Dendritic cell treated with granulocyte-macrophage colony-stimulating factor and Interleukin-4, amounts not matched to agents 40 ng/mL and 50 ng/mL, for 4 days (primary cell): ENCODE data around the gene NUP62.

Source experiments
- H3K27ac Mint-ChIP-seq: one replicate; pipeline ENCODE4 v1.8.0; 2022; ENCODE audit warnings: mild to moderate bottlenecking, mixed read lengths
- H3K27me3 Mint-ChIP-seq: one replicate; pipeline ENCODE4 v1.8.0; 2022; ENCODE audit warnings: mild to moderate bottlenecking, mixed read lengths
- H3K36me3 Mint-ChIP-seq: one replicate; pipeline ENCODE4 v1.8.0; 2022; ENCODE audit warnings: low read depth, mixed read lengths
- H3K4me1 Mint-ChIP-seq: one replicate; pipeline ENCODE4 v1.8.0; 2022; ENCODE audit warnings: low read depth, mixed read lengths
- H3K4me3 Mint-ChIP-seq: one replicate; pipeline ENCODE4 v1.8.0; 2022; ENCODE audit warnings: mild to moderate bottlenecking, moderate library complexity, mixed read lengths
- H3K9me3 Mint-ChIP-seq: one replicate; pipeline ENCODE4 v1.8.0; 2022; ENCODE audit warnings: mixed read lengths
- intact Hi-C: fragments of 100-400 bp; cut with micrococcal nuclease; formaldehyde crosslinking; loops from one replicate; pipeline ENCODE4 v1.15.0; 2022

NUP62 gene

GRCh38 chr19:49912965-49913685 lies 16.2 kb downstream of the NUP62 start:
- Mint-ChIP-seq H3K27ac (peak overlapping the region; percentile 83), H3K4me1 (peaks cover 88% of the 10 kb centered on the region), H3K9me3 (no peaks in the 10 kb centered on the region), H3K4me3 (no peak overlapping the region), H3K27me3 (no peaks in the 10 kb centered on the region), H3K36me3 (peaks cover 94% of the 10 kb centered on the region)
- intact Hi-C loops, result no loop called here

GRCh38 chr19:49911381-49912145 lies 17.7 kb downstream of the NUP62 start:
- H3K27ac Mint-ChIP-seq, result peak overlapping the region; percentile 83
- H3K36me3 Mint-ChIP-seq, result peaks cover 94% of the 10 kb centered on the region
- peaks cover 88% of the 10 kb centered on the region for H3K4me1 Mint-ChIP-seq
- no peaks in the 10 kb centered on the region for H3K27me3 Mint-ChIP-seq
- H3K9me3 Mint-ChIP-seq, result no peaks in the 10 kb centered on the region
- H3K4me3 Mint-ChIP-seq, result peak overlapping the region; percentile 41
- intact Hi-C loops, result no loop called here

- H3K36me3 Mint-ChIP-seq, result peaks cover 96% of the 10 kb centered on the region
- H3K4me1 Mint-ChIP-seq, result peaks cover 90% of the 10 kb centered on the region
- H3K27ac Mint-ChIP-seq, result peak overlapping the region; percentile 83
- no peak overlapping the region for H3K4me3 Mint-ChIP-seq
- no peaks in the 10 kb centered on the region for H3K9me3 Mint-ChIP-seq
- intact Hi-C loops, result no loop called here
- H3K27me3 Mint-ChIP-seq, result no peaks in the 10 kb centered on the region
Observed at GRCh38 chr19:49910179-49910578, 19.1 kb downstream of the NUP62 start.

- Mint-ChIP-seq H3K4me1 (peaks cover 87% of the 10 kb centered on the region), H3K36me3 (peaks cover 82% of the 10 kb centered on the region), H3K27me3 (no peaks in the 10 kb centered on the region), H3K4me3 (no peak overlapping the region), H3K9me3 (no peaks in the 10 kb centered on the region), H3K27ac (peak overlapping the region; percentile 16)
- intact Hi-C loops, result no loop called here
Observed at GRCh38 chr19:49908480-49909420, 20.6 kb downstream of the NUP62 start.

GRCh38 chr19:49907745-49908446 lies 21.4 kb downstream of the NUP62 start:
- no peaks in the 10 kb centered on the region for H3K27me3 Mint-ChIP-seq
- H3K4me3 Mint-ChIP-seq, result no peak overlapping the region
- H3K9me3 Mint-ChIP-seq, result no peaks in the 10 kb centered on the region
- H3K27ac Mint-ChIP-seq, result peak overlapping the region; percentile 25
- intact Hi-C loops, result no loop called here
- peaks cover 73% of the 10 kb centered on the region for H3K36me3 Mint-ChIP-seq
- peaks cover 87% of the 10 kb centered on the region for H3K4me1 Mint-ChIP-seq

GRCh38 chr19:49906879-49907564 lies 22.3 kb downstream of the NUP62 start:
- Mint-ChIP-seq H3K4me1 (peaks cover 81% of the 10 kb centered on the region), H3K27ac (peak overlapping the region; percentile 25)
- intact Hi-C loops, result no loop called here

GRCh38 chr19:49904136-49904535 lies 25.2 kb downstream of the NUP62 start:
- Mint-ChIP-seq H3K4me3 (peak overlapping the region; percentile 65), H3K36me3 (peaks cover 39% of the 10 kb centered on the region), H3K27me3 (no peaks in the 10 kb centered on the region), H3K27ac (peak overlapping the region; percentile 88), H3K4me1 (peaks cover 67% of the 10 kb centered on the region), H3K9me3 (no peaks in the 10 kb centered on the region)
- intact Hi-C loops, result no loop called here

More at GRCh38 chr19:49906879-49907564, 22.3 kb downstream of the NUP62 start:
- Mint-ChIP-seq H3K9me3 (no peaks in the 10 kb centered on the region), H3K4me3 (no peak overlapping the region), H3K27me3 (no peaks in the 10 kb centered on the region), H3K36me3 (peaks cover 65% of the 10 kb centered on the region)

GRCh38 chr19:49896863-49897621 lies 32.3 kb downstream of the NUP62 start, which contains the start of gene IL4I1:
IL4I1 (minus strand) TSS chr19:49896887; CDS start chr19:49896160, 727 bp downstream.
- Mint-ChIP-seq H3K27me3 (peaks cover 6% of the 10 kb centered on the region), H3K4me1 (peaks cover 74% of the 10 kb centered on the region), H3K9me3 (no peaks in the 10 kb centered on the region), H3K36me3 (no peaks in the 10 kb centered on the region), H3K27ac (peak within 1 kb of the TSS; percentile 95), H3K4me3 (peak within 1 kb of the TSS; percentile 94)
- intact Hi-C loops, result no loop called here

GRCh38 chr19:49895566-49896297 lies 33.6 kb downstream of the NUP62 start:
- no peaks in the 10 kb centered on the region for H3K9me3 Mint-ChIP-seq
- intact Hi-C loops, result no loop called here
- peak overlapping the region; percentile 94 for H3K4me3 Mint-ChIP-seq
- H3K36me3 Mint-ChIP-seq, result no peaks in the 10 kb centered on the region
- H3K27ac Mint-ChIP-seq, result peak overlapping the region; percentile 95
- peaks cover 6% of the 10 kb centered on the region for H3K27me3 Mint-ChIP-seq
- H3K4me1 Mint-ChIP-seq, result peaks cover 82% of the 10 kb centered on the region

GRCh38 chr19:49894879-49895565 lies 34.3 kb downstream of the NUP62 start:
- peak overlapping the region; percentile 95 for H3K27ac Mint-ChIP-seq
- intact Hi-C loops, result loop anchor here (5.0 kb wide), 1 partner anchor 32 kb away; the partner anchor contains the start of genes ATF5 and NUP62
- H3K9me3 Mint-ChIP-seq, result no peaks in the 10 kb centered on the region
- no peaks in the 10 kb centered on the region for H3K36me3 Mint-ChIP-seq
- peaks cover 6% of the 10 kb centered on the region for H3K27me3 Mint-ChIP-seq
- peak overlapping the region; percentile 94 for H3K4me3 Mint-ChIP-seq
- peaks cover 88% of the 10 kb centered on the region for H3K4me1 Mint-ChIP-seq

GRCh38 chr19:49894011-49894664 lies 35.2 kb downstream of the NUP62 start:
- peak overlapping the region; percentile 95 for H3K27ac Mint-ChIP-seq
- peaks cover 6% of the 10 kb centered on the region for H3K27me3 Mint-ChIP-seq
- intact Hi-C loops, result loop anchor here (5.0 kb wide), 1 partner anchor 33 kb away; the partner anchor contains the start of genes ATF5 and NUP62
- H3K4me3 Mint-ChIP-seq, result peak overlapping the region; percentile 94
- peaks cover 95% of the 10 kb centered on the region for H3K4me1 Mint-ChIP-seq
- no peaks in the 10 kb centered on the region for H3K9me3 Mint-ChIP-seq
- no peaks in the 10 kb centered on the region for H3K36me3 Mint-ChIP-seq
